HepG2 (cell line): Measurements from ENCODE around the gene HRG. TPM values are rescaled to one million over a fixed set of nuclear protein-coding genes. Genes with fewer than 3 reads are reported as not detected.
"Not testable (repeated sequence)": the region's sequence is repeated elsewhere in the genome, so short reads cannot be mapped to it uniquely, and the experiment has no call there.

Source experiments
- ATAC-seq: fragments of 200-7000 bp; cut with Tn5 transposase; 3 replicates; pipeline ENCODE4 v1.9.1; 2020; ENCODE audit warnings: mild to moderate bottlenecking, moderate library complexity
- BruUV-seq: library from RNA; stranded (reverse); fragments of 400-500 nt; replicated peaks from 2 replicates; lab custom pipeline; 2021; lab: Mats Ljungman, UMichigan
- CTCF ChIA-PET: fragments of 300-600 bp; formaldehyde crosslinking; extraction: SDS; loops from one replicate; lab custom pipeline; 2021; ENCODE audit warnings: low total read pairs, inconsistent platforms, low intra/inter-chr PET ratio; lab: Yijun Ruan, JAX
- POLR2A ChIA-PET: fragments of 350-600 bp; sonication (Branson Sonifier 250); formaldehyde crosslinking; loops from one replicate; lab custom pipeline; 2020; ENCODE audit warnings: antibody characterized with exemption, inconsistent platforms; lab: Yijun Ruan, JAX
- DNase-seq: peaks from one replicate; pipeline ENCODE4 v3.0.0-alpha.2; 2015; ENCODE audit warnings: low spot score
- FAIRE-seq: peaks from 3 replicates; lab custom pipeline; 2011; peaks lifted over from hg19 to GRCh38; lab: Jason Lieb, UNC
- H2AFZ ChIP-seq: one replicate; pipeline ENCODE4 v1.6.1; 2011; ENCODE audit warnings: low read length, inconsistent platforms
- H3K27ac ChIP-seq: fragments of 300-600 bp; 3 replicates; pipeline ENCODE4 v1.8.0; 2011; ENCODE audit warnings: mixed run types, mild to moderate bottlenecking, mixed read lengths, low read length, inconsistent platforms; ENCODE audit not compliant: insufficient read depth; ENCODE audit errors: extremely low read length
- H3K27me3 ChIP-seq, 2 experiments: fragments of 200-600 bp in 1 of 2; 2 replicates in 1 of 2; 3 replicates in 1 of 2; pipeline versions ENCODE4 v1.6.0 to v1.8.0; 2011; ENCODE audit warnings: low read length in 2 of 2, mild to moderate bottlenecking in 2 of 2, moderate library complexity in 2 of 2, inconsistent platforms in 1 of 2; ENCODE audit not compliant: insufficient read depth in 2 of 2, control insufficient read depth in 1 of 2
- H3K36me3 ChIP-seq, 2 experiments: fragments of 200-600 bp in 1 of 2; replicated peaks in 1 of 2; 2 replicates in 1 of 2; 3 replicates in 1 of 2; pipeline versions ENCODE4 v1.5.1 to v1.8.0; 2011; ENCODE audit warnings: low read length in 2 of 2, inconsistent platforms in 1 of 2; ENCODE audit not compliant: insufficient read depth in 2 of 2, control insufficient read depth in 1 of 2
- H3K4me1 ChIP-seq: 2 replicates; pipeline ENCODE4 v1.5.1; 2012; ENCODE audit warnings: low read length, inconsistent platforms; ENCODE audit not compliant: insufficient read depth
- H3K4me2 ChIP-seq: 2 replicates; pipeline ENCODE4 v1.6.0; 2011; ENCODE audit warnings: low read depth, low read length, inconsistent platforms
- H3K4me3 ChIP-seq, 3 experiments: fragments of 200-600 bp in 1 of 3; sonication (generic), shearing (Covaris generic) in 1 of 3; replicated peaks in 1 of 3; 2 replicates each; pipeline ENCODE4 v1.5.1; 2011 to 2016; ENCODE audit warnings: low read length in 3 of 3, inconsistent platforms in 2 of 3, low read depth in 2 of 3, mild to moderate bottlenecking in 2 of 3, control low read depth in 1 of 3, mixed read lengths in 1 of 3; ENCODE audit not compliant: insufficient read depth in 1 of 3
- H3K79me2 ChIP-seq: one replicate; pipeline ENCODE4 v1.6.1; 2011; ENCODE audit warnings: low read length, inconsistent platforms; ENCODE audit not compliant: insufficient read depth
- H3K9ac ChIP-seq: 2 replicates; pipeline ENCODE4 v1.6.0; 2011; ENCODE audit warnings: mild to moderate bottlenecking, low read depth, low read length, inconsistent platforms; ENCODE audit not compliant: insufficient read depth
- H3K9me3 ChIP-seq: 2 replicates; pipeline ENCODE4 v1.5.1; 2012; ENCODE audit warnings: mild to moderate bottlenecking, low read length
- H4K20me1 ChIP-seq: 2 replicates; pipeline ENCODE4 v1.6.0; 2011; ENCODE audit warnings: inconsistent platforms, mild to moderate bottlenecking, low read length, moderate library complexity; ENCODE audit not compliant: insufficient read depth
- CREM ChIP-seq, 2 experiments: sonication (generic) in 1 of 2; formaldehyde crosslinking in 1 of 2; IDR thresholded peaks; 2 replicates each; pipeline versions ENCODE4 v1.4.0 to v1.6.1; 2016 to 2020; ENCODE audit warnings: antibody characterized with exemption in 1 of 2, mild to moderate bottlenecking in 1 of 2, missing genetic modification reagents in 1 of 2
- FOXA3 ChIP-seq: IDR thresholded peaks from 2 replicates; pipeline ENCODE4 v1.6.1; 2016; ENCODE audit warnings: missing genetic modification reagents, missing compliant biosample characterization
- GATAD2A ChIP-seq: IDR thresholded peaks from 2 replicates; pipeline ENCODE4 v1.6.1; 2016
- HDAC2 ChIP-seq: sonication (generic); formaldehyde crosslinking; IDR thresholded peaks from 2 replicates; pipeline ENCODE4 v1.4.0; 2020; ENCODE audit warnings: missing genetic modification reagents
- HDAC6 ChIP-seq: fragments of 200-600 bp; sonication (generic); IDR thresholded peaks from 2 replicates; pipeline ENCODE4 v1.7.0; 2017; ENCODE audit warnings: mild to moderate bottlenecking, antibody characterized with exemption, low read length, low read depth
- HMG20A ChIP-seq: IDR thresholded peaks from 2 replicates; pipeline ENCODE4 v1.6.1; 2016; ENCODE audit warnings: borderline replicate concordance
- HNRNPUL1 ChIP-seq: fragments of 200-400 bp; formaldehyde crosslinking; IDR thresholded peaks from 2 replicates; pipeline ENCODE4 v1.6.1; 2017; ENCODE audit warnings: low read depth, mild to moderate bottlenecking, low read length, moderate library complexity
- REXO4 ChIP-seq: sonication (generic); formaldehyde crosslinking; IDR thresholded peaks from 2 replicates; pipeline ENCODE4 v1.8.0; 2022; ENCODE audit warnings: missing genetic modification reagents, mild to moderate bottlenecking, borderline replicate concordance
- SAP130 ChIP-seq: IDR thresholded peaks from 2 replicates; pipeline ENCODE4 v1.6.1; 2016; ENCODE audit warnings: low read depth
- SMAD3 ChIP-seq: sonication (generic); formaldehyde crosslinking; IDR thresholded peaks from 2 replicates; pipeline ENCODE4 v1.4.0; 2020; ENCODE audit warnings: missing genetic modification reagents
- SMAD9 ChIP-seq: sonication (generic); formaldehyde crosslinking; IDR thresholded peaks from 2 replicates; pipeline ENCODE4 v1.5.1; 2020; ENCODE audit warnings: mild to moderate bottlenecking, missing genetic modification reagents
- ZNF510 ChIP-seq: sonication (generic); formaldehyde crosslinking; IDR thresholded peaks from 2 replicates; pipeline ENCODE4 v1.4.0; 2020; ENCODE audit warnings: low read depth, mild to moderate bottlenecking, missing genetic modification reagents
- WGBS: methylation state at CpG from one replicate; pipeline ENCODE4 v1.1.6; 2017; ENCODE audit warnings: low lambda C conversion rate; 5-methylcytosine and 5-hydroxymethylcytosine counted together
- in situ Hi-C: cut with HindIII; loops from 2 replicates; pipeline ENCODE4 v1.10.0; 2017; ENCODE audit warnings: low pct_unique_long_range_greater_than_20kb; ENCODE audit not compliant: extremely low pct_ligation_motif_present
- intact Hi-C: fragments of 100-400 bp; cut with micrococcal nuclease; formaldehyde crosslinking; loops from one replicate; pipeline ENCODE4 v1.10.0; 2022; ENCODE audit not compliant: unreplicated experiment
- polyA plus RNA-seq, 8 experiments: library from polyadenylated mRNA; depleted of rRNA in 3 of 8; stranded (reverse) in 7 of 8; unstranded in 1 of 8; fragments of >200 nt; fragmentation: Illumina TruSeq in 4 of 8; extraction: Trizol in 4 of 8; gene quantifications; 2 replicates each; pipeline versions ENCODE4 v1.2.1 to v1.2.3, GENCODE V29; 2011 to 2016; ENCODE audit warnings: low read depth in 4 of 8, missing spikeins in 1 of 8, mixed read lengths in 1 of 8; ENCODE audit not compliant: insufficient read depth in 1 of 8
- total RNA-seq, 5 experiments: library from RNA; depleted of rRNA; stranded (reverse); fragments of >200 nt; fragmentation: Illumina TruSeq; extraction: Trizol; gene quantifications; 2 replicates each; pipeline ENCODE4 v1.2.3, GENCODE V29; 2016; ENCODE audit warnings: low read depth in 1 of 5
- TF ChIP-seq, protein P1 (sequence below): IDR thresholded peaks from 2 replicates; pipeline ENCODE4 v1.6.1; 2012; ENCODE audit warnings: inconsistent platforms
- TF ChIP-seq, protein P2 (sequence below): sonication (generic); formaldehyde crosslinking; IDR thresholded peaks from 2 replicates; pipeline ENCODE4 v1.4.0; 2020; ENCODE audit warnings: missing genetic modification reagents

Gene HRG
- total and polyA plus RNA-seq, 2 of the 13 experiments (the other 11 are each of a cell fraction or from before 2014, with no cell fraction given): 0.09 to 0.11 TPM

DNA sequence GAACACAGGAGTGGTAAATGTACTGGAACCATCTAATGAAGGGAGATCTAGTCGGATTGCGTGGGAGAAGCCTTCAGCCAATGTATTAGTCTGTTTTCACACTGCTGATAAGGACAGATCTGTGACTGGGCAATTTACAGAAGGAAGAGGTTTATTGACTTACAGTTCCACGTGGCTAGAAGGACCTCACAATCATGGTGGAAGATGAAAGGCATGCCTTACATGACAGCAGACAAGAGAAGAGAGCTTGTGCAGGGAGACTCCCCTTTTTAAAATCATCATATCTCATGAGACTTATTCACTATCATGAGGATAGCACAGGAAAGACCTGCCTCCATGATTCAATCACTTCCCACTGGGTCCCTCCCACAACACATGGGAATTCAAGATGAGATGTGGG, 17.0 kb downstream of the HRG start:
- in situ Hi-C loops: no loop called here
- 0% methylated on average over 3 of the region's 3 CpGs for WGBS
- Histone ChIP-seq H3K9me3 (no peaks in the 10 kb centered on the region), H3K27me3 (no peaks in the 10 kb centered on the region; a peak in 2 of 5 replicates), H3K79me2 (no peaks in the 10 kb centered on the region), H3K9ac (no peak overlapping the region), H3K27ac (no peak overlapping the region), H2AFZ (no peak overlapping the region), H3K4me1 (peaks cover 28% of the 10 kb centered on the region), H3K4me3 (no peak overlapping the region), H3K36me3 (no peaks in the 10 kb centered on the region), H3K4me2 (no peak overlapping the region; the same call in 1 of the 2 replicates), H4K20me1 (no peaks in the 10 kb centered on the region)
- POLR2A ChIA-PET: interaction anchor here (1.9 kb wide), 1 partner anchor 65 kb away, joined by 5 read pairs; no protein-coding TSS in a partner anchor
- no TSS peak for BruUV-seq
- DNase-seq (peak; percentile 19), FAIRE-seq (no peak), ATAC-seq (no peak; the same call in 2 of the 3 replicates)
- CTCF ChIA-PET: no interaction called here
- intact Hi-C loops: no loop called here
- TF ChIP-seq FOXA3 (CRISPR knock-in tag) (peak; percentile 21; the same call in 1 of the 2 replicates), HMG20A (CRISPR knock-in tag) (peak; percentile 17; the same call in 1 of the 2 replicates), SMAD9 (CRISPR knock-in tag) (no peak), SAP130 (CRISPR knock-in tag) (peak; percentile 46), HDAC2 (CRISPR knock-in tag) (no peak), HDAC6 (no peak), GATAD2A (CRISPR knock-in tag) (0 out of 2 replicates have a peak, but pooled peaks have one; percentile 4)
- TF ChIP-seq, protein P1, sequence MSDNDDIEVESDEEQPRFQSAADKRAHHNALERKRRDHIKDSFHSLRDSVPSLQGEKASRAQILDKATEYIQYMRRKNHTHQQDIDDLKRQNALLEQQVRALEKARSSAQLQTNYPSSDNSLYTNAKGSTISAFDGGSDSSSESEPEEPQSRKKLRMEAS: peak; percentile 31; the same call in 1 of the 2 replicates

DNA sequence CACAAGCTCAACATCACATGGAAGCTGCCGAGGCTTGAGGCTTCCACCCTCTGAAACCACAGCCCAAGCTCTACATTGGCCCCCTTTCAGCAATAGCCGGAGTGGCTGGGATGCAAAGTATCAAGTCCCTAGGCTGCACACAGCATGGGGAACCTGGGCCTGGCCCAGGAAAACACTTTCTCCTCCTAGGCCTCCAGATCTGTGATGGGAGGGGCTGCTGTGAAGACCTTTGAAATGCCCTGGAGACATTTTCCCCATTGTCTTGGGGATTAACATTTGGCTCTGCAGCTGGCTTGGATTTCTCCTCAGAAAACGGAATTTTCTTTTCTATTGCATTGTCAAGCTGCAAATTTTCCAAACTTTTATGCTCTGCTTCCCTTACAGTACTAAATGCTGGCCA, 18.2 kb downstream of the HRG start:
- intact Hi-C loops: no loop called here
- POLR2A ChIA-PET: interaction anchor here (1.9 kb wide), 1 partner anchor 67 kb away, joined by 5 read pairs; no protein-coding TSS in a partner anchor
- no peak for FAIRE-seq

DNA sequence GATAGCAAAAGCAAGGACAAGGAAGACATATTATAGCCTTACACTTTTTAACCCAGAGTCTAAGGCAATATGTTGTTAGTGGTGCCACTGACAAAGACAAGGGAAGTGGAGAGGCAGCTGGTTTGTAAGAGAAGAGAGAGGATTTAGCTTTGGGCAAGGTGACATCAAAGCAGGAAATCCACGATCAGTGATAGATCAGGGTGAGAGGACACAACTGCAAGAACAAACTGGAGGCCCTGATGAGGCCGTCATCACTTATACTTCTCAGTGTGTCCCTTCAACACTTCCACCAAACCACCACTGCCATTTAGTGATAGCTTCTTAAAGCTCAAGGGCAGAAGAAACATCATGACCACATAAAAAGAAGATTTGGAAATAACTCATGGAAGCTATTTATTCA, 20.7 kb downstream of the HRG start:
- H3K27ac ChIP-seq, CTCF ChIA-PET, H3K9ac ChIP-seq, H2AFZ ChIP-seq, DNase-seq, intact Hi-C loops, H3K79me2 ChIP-seq, BruUV-seq, H3K4me3 ChIP-seq, H3K36me3 ChIP-seq, H3K27me3 ChIP-seq, in situ Hi-C loops, H4K20me1 ChIP-seq, ATAC-seq, FAIRE-seq, POLR2A ChIA-PET, H3K9me3 ChIP-seq, H3K4me2 ChIP-seq: not testable (repeated sequence)
- H3K4me1 ChIP-seq: peaks cover 29% of the 10 kb centered on the region
- 66% methylated on average over 2 of the region's 2 CpGs for WGBS

More for the DNA sequence above, 18.2 kb downstream of the HRG start:
- in situ Hi-C loops: no loop called here
- Histone ChIP-seq H3K4me3 (no peak overlapping the region), H3K36me3 (no peaks in the 10 kb centered on the region), H3K79me2 (no peaks in the 10 kb centered on the region), H3K9ac (no peak overlapping the region), H3K27me3 (no peaks in the 10 kb centered on the region; a peak in 1 of 5 replicates), H4K20me1 (no peaks in the 10 kb centered on the region), H3K27ac (no peak overlapping the region), H2AFZ (no peak overlapping the region), H3K4me2 (no peak overlapping the region), H3K4me1 (peaks cover 29% of the 10 kb centered on the region), H3K9me3 (no peaks in the 10 kb centered on the region)
- BruUV-seq: no TSS peak
- DNase-seq (no peak), ATAC-seq (no peak)
- no peak for TF ChIP-seq SMAD3 (CRISPR knock-in tag)
- TF ChIP-seq REXO4 (CRISPR knock-in tag): no peak
- TF ChIP-seq CREM (IDR thresholded peaks at IDR 0.05): no peak
- no peak for TF ChIP-seq CREM (CRISPR knock-in tag; IDR thresholded peaks at IDR 0.05)
- no peak for TF ChIP-seq ZNF510 (CRISPR knock-in tag)
- TF ChIP-seq, protein P2, sequence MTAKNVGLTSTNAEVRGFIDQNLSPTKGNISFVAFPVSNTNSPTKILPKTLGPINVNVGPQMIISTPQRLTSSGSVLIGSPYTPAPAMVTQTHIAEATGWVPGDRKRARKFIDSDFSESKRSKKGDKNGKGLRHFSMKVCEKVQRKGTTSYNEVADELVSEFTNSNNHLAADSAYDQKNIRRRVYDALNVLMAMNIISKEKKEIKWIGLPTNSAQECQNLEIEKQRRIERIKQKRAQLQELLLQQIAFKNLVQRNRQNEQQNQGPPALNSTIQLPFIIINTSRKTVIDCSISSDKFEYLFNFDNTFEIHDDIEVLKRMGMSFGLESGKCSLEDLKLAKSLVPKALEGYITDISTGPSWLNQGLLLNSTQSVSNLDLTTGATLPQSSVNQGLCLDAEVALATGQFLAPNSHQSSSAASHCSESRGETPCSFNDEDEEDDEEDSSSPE (CRISPR knock-in tag): no peak
- TF ChIP-seq HNRNPUL1: no peak
- CTCF ChIA-PET: no interaction called here
- WGBS: 56% methylated on average over 3 of the region's 3 CpGs
